OCI-LY3 (cell line): ENCODE results near the gene GRK3.

Experiments
- CTCF ChIP-seq: fragments of 200-600, 300-600 bp; sonication (generic); IDR thresholded peaks from 2 replicates; pipeline ENCODE4 v1.5.1; 2014; ENCODE audit warnings: antibody characterized with exemption, low read length, low read depth
- EZH2phosphoT487 ChIP-seq: fragments of 200-600 bp; shearing (Covaris generic); IDR thresholded peaks from 2 replicates; pipeline ENCODE4 v1.6.1; 2018; ENCODE audit warnings: antibody characterized with exemption, mixed run types, low read depth

- no peak for TF ChIP-seq CTCF
- no peak for TF ChIP-seq EZH2phosphoT487
These were observed 200.5 kb downstream of the GRK3 start for GRCh38 chr22:25765016-25765367.
